Measurements from ENCODE around the gene CCNK.

- TF ChIP-seq, protein P1, sequence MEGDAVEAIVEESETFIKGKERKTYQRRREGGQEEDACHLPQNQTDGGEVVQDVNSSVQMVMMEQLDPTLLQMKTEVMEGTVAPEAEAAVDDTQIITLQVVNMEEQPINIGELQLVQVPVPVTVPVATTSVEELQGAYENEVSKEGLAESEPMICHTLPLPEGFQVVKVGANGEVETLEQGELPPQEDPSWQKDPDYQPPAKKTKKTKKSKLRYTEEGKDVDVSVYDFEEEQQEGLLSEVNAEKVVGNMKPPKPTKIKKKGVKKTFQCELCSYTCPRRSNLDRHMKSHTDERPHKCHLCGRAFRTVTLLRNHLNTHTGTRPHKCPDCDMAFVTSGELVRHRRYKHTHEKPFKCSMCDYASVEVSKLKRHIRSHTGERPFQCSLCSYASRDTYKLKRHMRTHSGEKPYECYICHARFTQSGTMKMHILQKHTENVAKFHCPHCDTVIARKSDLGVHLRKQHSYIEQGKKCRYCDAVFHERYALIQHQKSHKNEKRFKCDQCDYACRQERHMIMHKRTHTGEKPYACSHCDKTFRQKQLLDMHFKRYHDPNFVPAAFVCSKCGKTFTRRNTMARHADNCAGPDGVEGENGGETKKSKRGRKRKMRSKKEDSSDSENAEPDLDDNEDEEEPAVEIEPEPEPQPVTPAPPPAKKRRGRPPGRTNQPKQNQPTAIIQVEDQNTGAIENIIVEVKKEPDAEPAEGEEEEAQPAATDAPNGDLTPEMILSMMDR (IDR thresholded peaks at IDR 0.05): no peak
- no peak for TF ChIP-seq TEAD4 (CRISPR knock-in tag; IDR thresholded peaks at IDR 0.05)
- TF ChIP-seq USF2 (CRISPR knock-in tag; IDR thresholded peaks at IDR 0.05): no peak
Measured at GRCh38 chr14:99524804-99525698, 43.8 kb downstream of the CCNK start.

Measured in WTC11 (cell line).